ENCODE measurements around the gene CS.

GRCh38 chr12:56299308-56299852, 750 bp downstream of the CS start:
- TF ChIP-seq EZH2 (IDR thresholded peaks at IDR 0.05; ENCODE audit: borderline replicate concordance) (no peak), CTCF (IDR thresholded peaks at IDR 0.05; ENCODE audit: poor library complexity) (no peak), EZH2phosphoT487 (IDR thresholded peaks at IDR 0.05; ENCODE audit: low read depth, severe bottlenecking, unreplicated experiment) (no peak)
